Activated CD8-positive, alpha-beta memory T cell treated with anti-CD3 and anti-CD28 coated beads for 1 hour (primary cell): ENCODE measurements around the gene TENT5A.
A peak's percentile ranks its signal among the peaks of the same experiment; 100 is the strongest.
"Not testable (repeated sequence)": the region's sequence is repeated elsewhere in the genome, so short reads cannot be mapped to it uniquely, and the experiment has no call there.

Experiments used
- DNase-seq, 2 donors: peaks; one replicate each; pipeline ENCODE4 v3.0.0-alpha.2; 2020; ENCODE audit warnings: low read depth in 1 of 2; ENCODE audit errors: extremely low read depth in 1 of 2

The TENT5A gene

GRCh38 chr6:81752084-81752920, at the start of gene TENT5A:
Gene TENT5A (minus strand): TSS chr6:81752681. CDS start chr6:81752141, 540 bp downstream.
- peak; percentile 61 to 74 for DNase-seq

- no peak for DNase-seq
These were observed 49.0 kb upstream of the TENT5A start for GRCh38 chr6:81801489-81801888.

- no peak for DNase-seq
These were observed 48.2 kb upstream of the TENT5A start for GRCh38 chr6:81800666-81801065.

- no peak for DNase-seq
These were observed 46.8 kb upstream of the TENT5A start for GRCh38 chr6:81799323-81799722.

- no peak for DNase-seq
These were observed 45.1 kb upstream of the TENT5A start for GRCh38 chr6:81797591-81797990.

GRCh38 chr6:81795890-81796289, 43.4 kb upstream of the TENT5A start:
- no peak for DNase-seq

GRCh38 chr6:81793821-81794475, 41.5 kb upstream of the TENT5A start:
- DNase-seq, result no peak

- DNase-seq, result no peak
These were observed 40.3 kb upstream of the TENT5A start for GRCh38 chr6:81792826-81793225.

GRCh38 chr6:81791756-81792155, 39.3 kb upstream of the TENT5A start:
- DNase-seq, result no peak

- DNase-seq, result no peak
These were observed 37.6 kb upstream of the TENT5A start for GRCh38 chr6:81790034-81790433.

GRCh38 chr6:81789291-81789690, 36.8 kb upstream of the TENT5A start:
- DNase-seq, result no peak

- DNase-seq, result no peak
These were observed 36.3 kb upstream of the TENT5A start for GRCh38 chr6:81788748-81789147.

GRCh38 chr6:81787313-81788068, 35.0 kb upstream of the TENT5A start:
- no peak for DNase-seq

GRCh38 chr6:81786150-81786549, 33.7 kb upstream of the TENT5A start:
- DNase-seq, result no peak

- no peak for DNase-seq
These were observed 32.9 kb upstream of the TENT5A start for GRCh38 chr6:81785377-81785776.

- DNase-seq, result no peak
These were observed 31.4 kb upstream of the TENT5A start for GRCh38 chr6:81783893-81784292.

- DNase-seq, result no peak
These were observed 29.1 kb upstream of the TENT5A start for GRCh38 chr6:81781624-81782023.

GRCh38 chr6:81777586-81778268, 25.2 kb upstream of the TENT5A start:
- DNase-seq, result no peak

GRCh38 chr6:81776219-81776618, 23.7 kb upstream of the TENT5A start:
- DNase-seq, result not testable (repeated sequence)

GRCh38 chr6:81774542-81774941, 22.1 kb upstream of the TENT5A start:
- no peak for DNase-seq

- no peak for DNase-seq
These were observed 21.4 kb upstream of the TENT5A start for GRCh38 chr6:81773887-81774286.
